NCI-H1105 treated with DMSO at 0.1 percent for 48 hours (cell line): Measurements from ENCODE around the gene ZNF784.

ENCODE experiments used
- DNase-seq: peaks from one replicate; lab custom pipeline; 2025; lab: John Stamatoyannopoulos, UW

The ZNF784 gene

DNA sequence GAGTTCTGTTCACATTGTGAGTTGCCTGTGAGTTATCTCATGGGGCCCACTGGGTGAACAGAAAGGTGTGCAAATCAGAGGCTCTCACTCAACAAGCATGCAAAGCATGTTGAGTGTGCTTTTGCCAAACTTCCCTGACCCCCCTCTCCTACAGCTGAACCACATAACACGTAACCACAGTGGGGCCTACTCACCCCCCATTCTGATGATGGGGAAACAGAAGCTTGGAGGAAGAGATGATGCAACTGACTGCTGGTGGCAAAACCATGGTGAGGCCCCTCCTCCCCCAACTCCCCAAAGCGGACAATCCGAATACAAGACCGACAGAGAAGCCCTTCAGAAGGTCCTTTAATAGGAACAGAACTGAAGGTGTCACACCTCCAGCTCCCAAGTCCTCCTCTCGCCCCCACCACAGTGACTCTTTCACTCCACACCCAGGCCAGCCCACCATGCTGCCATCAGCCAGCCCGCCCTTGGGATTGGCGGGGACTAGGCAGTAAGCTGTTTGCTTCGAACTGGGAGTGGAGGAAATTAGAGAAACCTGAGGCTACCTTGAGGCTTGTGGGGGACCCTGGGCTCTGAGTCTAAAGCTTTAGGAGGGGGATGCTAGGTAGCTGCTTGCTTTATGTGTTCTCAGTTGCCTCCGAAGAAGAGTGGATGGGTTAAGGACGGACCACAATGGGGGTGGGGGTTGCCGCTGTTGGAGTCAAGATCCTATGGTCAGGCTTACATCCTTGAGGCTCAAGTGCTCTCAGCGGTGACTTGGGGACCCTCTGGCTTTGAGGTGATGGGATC, 3.8 kb downstream of the ZNF784 start:
- no peak for DNase-seq

DNA sequence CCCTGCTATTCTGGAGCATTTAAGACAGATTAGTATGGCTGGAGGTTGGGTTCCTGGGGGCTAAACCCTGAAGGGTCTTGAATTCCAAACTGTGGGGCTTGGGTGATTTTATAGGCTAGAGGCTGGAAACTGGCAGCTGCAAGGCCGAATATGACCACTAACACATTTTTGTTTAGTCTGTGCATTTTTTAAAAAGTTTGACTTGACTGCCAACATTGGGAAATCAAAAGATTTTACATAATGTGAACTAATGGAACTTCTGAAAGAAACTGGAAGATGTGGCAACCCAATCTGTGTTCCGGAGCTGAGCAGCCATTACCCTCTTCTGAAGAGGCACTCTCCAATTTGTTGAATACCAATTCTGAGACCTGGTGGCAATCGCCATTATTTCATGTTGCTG, 5.1 kb downstream of the ZNF784 start:
- no peak for DNase-seq

DNA sequence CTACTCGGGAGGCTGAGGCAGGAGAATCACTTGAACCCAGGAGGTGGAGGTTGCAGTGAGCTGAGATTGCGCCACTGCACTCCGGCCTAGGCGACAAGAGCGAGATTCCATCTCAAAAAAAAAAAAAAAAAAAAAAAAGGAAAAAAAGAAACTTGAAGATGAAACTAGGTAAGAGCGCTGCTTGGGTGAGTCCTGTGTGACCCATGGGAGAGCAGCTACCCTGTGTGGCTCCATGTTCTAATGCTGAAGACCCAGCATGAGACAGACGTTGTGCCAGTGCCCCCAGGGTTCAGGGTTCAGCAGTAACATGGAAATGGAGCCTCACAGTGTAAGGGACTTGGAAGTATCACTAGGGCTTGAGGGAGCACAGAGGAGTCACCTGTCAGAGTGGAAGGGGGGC, 5.9 kb downstream of the ZNF784 start:
- no peak for DNase-seq

DNA sequence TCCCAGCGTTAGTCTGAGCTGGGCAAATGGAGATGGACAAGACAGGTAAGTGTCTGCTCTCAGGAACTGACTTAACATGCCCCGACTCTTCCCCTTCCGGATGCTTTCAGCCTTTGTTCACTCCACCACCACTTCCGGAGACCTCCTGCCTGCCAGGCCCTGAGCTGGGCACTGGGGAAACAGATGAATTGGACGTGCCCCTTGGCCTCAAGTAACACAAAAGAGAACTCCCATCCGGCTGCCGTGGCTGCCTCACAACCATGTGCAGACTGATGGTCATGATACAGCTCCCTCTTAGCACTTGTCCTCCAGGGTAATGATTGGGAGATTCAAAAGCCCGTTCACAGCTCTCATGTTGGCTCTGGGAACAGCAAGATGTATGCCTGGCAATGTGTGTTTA, 6.9 kb downstream of the ZNF784 start:
- no peak for DNase-seq

DNA sequence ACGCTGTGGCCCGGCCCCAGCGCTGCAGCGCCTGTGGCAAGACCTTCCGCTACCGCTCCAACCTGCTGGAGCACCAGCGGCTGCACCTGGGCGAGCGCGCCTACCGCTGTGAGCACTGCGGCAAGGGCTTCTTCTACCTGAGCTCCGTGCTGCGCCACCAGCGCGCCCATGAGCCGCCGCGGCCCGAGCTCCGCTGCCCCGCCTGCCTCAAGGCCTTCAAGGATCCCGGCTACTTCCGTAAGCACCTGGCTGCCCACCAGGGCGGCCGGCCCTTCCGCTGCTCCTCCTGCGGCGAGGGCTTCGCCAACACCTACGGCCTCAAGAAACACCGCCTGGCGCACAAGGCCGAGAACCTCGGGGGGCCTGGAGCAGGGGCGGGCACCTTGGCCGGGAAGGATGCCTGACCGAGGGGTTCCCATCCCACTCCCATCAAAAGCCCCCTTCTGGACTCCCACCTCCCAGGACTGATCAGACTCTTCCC, 7.9 kb downstream of the ZNF784 start:
- no peak for DNase-seq

DNA sequence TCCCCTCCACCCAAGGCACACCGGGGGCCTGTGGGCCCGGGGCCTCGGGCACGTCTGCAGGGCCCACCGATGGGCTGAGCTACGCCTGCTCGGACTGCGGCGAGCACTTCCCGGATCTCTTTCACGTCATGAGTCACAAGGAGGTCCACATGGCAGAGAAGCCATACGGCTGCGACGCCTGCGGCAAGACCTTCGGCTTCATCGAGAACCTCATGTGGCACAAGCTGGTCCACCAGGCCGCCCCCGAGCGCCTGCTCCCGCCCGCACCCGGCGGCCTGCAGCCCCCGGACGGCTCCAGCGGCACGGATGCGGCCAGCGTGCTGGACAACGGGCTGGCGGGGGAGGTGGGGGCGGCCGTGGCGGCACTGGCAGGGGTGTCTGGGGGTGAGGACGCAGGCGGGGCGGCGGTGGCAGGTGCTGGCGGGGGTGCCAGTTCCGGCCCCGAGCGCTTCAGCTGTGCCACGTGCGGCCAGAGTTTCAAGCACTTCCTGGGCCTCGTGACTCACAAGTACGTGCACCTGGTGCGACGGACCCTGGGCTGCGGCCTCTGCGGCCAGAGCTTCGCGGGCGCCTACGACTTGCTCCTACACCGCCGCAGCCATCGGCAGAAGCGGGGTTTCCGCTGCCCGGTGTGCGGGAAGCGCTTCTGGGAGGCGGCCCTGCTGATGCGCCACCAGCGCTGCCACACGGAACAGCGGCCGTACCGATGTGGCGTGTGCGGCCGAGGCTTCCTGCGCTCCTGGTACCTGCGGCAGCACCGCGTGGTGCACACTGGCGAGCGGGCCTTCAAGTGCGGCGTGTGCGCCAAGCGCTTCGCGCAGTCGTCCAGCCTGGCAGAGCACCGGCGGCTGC, 8.6 kb downstream of the ZNF784 start:
- no peak for DNase-seq

DNA sequence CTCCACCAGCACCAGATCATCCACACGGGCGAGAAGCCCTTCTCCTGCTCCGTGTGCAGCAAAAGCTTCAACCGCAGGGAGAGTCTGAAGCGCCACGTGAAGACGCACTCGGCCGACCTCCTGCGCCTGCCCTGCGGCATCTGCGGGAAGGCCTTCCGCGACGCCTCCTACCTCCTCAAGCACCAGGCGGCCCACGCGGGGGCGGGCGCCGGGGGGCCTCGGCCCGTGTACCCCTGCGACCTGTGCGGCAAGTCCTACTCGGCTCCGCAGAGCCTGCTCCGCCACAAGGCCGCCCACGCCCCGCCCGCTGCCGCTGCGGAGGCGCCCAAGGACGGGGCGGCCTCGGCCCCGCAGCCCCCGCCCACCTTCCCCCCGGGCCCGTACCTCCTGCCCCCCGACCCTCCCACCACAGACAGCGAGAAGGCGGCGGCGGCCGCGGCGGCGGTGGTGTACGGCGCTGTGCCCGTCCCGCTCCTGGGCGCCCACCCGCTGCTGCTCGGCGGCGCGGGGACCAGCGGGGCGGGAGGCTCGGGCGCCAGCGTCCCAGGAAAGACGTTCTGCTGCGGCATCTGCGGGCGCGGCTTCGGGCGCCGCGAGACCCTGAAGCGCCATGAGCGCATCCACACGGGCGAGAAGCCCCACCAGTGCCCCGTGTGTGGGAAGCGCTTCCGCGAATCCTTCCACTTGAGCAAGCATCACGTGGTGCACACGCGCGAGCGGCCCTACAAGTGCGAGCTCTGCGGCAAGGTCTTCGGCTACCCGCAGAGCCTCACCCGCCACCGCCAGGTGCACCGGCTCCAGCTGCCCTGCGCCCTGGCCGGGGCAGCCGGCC, 9.4 kb downstream of the ZNF784 start:
- DNase-seq, result no peak

DNA sequence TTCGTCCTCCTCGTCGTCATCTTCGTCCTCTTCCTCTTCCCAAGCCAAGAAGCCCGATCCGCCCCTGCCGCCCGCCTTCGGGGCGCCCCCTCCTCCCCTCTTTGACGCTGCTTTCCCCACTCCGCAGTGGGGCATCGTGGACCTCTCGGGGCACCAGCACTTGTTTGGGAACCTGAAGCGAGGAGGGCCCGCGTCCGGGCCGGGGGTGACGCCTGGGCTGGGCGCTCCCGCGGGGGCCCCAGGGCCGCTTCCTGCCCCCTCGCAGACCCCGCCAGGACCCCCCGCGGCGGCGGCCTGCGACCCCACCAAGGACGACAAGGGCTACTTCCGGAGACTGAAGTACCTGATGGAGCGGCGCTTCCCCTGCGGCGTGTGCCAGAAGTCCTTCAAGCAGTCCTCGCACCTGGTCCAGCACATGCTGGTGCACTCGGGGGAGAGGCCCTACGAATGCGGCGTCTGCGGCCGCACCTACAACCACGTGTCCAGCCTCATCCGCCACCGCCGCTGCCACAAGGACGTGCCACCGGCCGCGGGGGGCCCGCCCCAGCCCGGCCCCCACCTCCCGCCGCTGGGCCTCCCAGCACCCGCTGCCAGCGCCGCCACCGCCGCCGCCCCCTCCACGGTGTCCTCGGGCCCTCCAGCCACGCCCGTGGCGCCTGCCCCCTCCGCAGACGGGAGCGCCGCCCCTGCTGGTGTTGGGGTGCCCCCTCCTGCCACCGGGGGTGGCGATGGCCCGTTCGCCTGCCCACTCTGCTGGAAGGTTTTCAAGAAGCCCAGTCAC, 10.2 kb downstream of the ZNF784 start:
- DNase-seq, result no peak

DNA sequence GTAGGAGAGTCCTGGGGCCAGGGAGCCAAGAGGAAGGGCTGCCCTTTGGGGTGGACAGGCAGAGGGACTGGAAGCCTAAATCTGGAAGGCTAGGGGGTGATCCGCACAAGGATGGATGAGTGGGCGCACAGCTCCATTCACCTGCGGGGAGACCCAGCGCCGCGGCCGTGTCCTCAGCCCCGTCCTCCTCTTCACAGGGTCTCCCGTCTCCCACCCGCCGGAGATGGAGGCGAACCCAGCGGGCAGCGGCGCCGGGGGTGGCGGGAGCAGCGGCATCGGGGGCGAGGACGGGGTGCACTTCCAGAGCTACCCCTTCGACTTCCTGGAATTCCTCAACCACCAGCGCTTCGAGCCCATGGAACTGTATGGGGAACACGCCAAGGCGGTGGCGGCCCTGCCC, 11.0 kb downstream of the ZNF784 start:
- DNase-seq, result no peak

DNA sequence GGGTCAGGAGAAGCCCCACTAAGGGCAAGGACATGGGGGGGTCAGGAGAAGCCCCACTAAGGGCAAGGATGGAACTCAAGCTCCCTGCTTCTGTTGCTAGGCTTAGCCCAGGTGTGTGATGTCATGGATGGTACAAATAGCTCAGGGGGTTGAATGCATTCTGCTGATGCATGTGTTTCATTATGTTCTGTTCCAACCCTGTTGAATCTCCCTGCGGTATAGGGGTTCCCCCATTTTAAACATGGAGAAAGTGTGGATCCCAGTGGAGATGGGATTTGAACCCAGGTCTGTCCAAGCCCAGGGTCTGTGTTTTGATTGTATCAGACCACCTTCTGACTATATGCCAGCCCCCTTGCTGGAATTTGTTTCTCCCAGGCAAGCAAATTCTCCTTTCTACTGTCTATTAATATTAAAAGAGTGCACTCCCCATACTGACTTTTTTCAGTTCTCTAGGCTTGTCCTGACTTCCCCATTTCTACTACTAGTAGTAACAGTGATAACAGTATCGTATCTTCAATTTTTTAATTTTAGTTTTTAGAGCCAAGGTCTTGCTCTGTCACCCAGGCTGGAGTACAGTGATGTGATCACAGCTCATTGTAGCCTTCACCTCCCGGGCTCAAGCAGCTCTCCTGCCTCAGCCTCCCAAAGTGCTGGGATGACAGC, 12.3 kb downstream of the ZNF784 start:
- DNase-seq, result no peak

DNA sequence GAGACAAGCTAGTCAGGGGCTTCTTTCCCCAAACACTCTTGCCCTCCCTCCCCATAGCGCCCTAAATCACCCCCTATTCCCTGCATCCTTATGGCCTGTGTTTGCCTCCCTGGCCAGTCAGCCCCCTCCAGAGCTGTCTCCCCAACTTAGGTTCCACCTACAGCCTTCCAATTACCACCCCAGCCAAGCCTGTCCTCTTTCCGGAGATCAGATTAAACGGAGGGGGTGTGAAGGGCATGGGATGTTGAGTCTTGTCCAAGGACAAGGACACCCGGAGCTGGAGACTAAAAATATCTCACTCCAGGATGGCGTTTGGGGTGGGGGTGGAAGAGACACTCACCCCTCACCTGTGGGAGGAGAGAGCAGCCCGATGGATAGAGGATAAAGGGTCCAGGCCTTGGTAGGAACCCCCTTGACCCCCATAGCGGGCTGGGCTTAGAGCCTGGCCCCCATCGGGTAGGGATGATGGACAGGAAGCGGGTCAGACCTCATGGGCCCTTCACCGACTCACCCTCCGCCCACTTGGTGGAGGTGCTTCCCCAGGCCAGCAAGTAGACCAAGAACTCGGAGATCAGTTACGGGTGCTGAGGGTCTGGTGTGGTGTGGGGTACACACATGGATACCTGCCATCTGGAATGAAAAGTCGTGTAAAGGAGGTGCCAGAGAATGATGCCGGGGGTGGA, 12.9 kb downstream of the ZNF784 start:
- DNase-seq, result no peak

DNA sequence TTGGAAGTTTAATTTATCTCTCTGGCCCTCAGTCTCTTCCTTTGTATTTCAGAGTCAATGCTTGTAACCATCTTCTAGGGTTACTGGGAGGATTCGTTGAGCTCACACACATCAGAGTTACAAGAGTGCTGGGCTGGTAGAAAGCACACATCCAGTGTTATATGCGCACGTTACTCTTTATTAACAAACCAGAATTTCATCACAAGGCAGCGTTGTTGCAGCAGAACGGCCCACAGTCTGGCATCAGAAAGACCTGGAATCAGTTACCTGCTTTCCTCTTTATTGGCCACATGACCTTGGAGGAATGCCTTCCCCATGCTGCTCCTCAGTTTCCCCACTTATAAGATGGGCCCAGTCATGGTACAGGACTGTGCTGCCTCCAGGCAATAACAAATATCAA, 15.0 kb downstream of the ZNF784 start:
- no peak for DNase-seq

DNA sequence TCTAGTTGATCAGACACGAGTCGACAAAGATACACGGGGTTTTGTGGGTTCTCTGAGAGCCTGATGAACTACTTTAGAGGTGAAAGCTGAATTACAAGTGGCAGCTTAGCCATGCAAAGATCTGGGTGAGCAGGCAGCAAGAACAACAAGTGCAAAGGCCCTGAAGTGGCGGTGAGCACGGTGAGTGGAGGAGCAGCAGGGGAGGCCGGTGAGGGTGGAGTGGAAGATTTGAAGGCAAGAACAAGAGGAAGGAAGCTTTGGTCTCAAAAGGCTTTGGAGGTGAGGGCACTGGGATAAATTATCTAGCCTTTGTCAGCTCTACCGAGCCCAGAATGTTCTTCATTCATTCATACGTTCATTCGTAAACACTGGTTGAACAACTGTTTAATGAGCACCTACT, 17.5 kb downstream of the ZNF784 start:
- no peak for DNase-seq

DNA sequence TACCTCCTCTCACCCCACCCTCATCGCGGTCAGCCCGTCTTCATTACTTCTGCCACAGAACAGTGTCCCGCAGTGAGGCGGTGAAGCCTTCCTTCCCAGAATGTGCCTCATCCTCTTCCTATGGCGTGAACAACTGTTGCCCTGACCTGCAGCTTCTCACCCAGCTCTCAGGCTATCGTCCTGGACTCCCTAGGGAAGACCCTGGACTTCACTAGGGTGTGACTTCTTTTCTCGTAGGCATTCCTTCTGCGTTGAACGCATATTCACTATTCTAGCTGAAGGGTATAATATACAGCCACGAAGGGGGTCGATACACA, 17.9 kb downstream of the ZNF784 start:
- DNase-seq, result no peak

DNA sequence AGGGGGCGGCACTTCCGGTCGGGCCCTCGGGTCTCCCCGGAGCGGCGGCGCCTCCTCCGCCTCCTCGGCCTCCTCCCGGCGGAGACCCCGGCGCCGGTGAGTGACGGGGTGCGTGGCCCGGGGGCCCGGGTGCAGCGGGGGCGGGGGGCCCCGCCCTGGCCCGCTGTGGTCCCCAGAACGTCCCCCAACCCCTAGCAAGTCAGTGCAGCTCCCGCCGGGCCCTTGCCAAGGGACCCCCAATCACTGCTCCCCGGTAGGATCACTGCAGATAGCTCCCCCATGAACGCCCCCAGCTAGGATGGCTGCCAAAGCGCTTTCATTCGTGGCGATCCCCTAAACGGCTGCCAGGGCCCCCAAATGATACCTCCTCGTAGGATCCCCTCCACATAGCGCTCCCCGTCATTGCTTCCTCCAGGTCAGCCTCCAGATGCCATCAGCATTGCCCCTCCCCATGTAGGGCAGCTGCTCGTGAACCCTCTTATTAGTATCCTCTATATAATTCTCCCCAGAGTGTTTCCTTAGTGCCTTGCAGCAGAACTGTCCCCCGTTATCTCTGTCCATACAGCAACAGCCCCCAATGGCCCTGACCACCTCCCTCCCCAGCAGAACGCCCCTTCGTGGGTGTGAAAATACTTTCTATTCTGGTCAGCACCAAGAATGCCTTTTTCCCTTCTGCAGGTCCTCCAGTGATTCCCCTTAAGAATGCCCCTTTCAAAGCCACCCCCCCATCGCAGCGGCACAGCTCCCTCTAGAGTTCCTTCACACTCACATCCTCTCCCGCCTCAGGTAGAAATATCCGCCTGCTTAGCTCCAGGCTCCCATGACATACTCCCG, 18.5 kb downstream of the ZNF784 start, which contains the start of gene ZNF865:
Gene ZNF865, plus strand, starts transcription at position 11 of the 834 bp plus-strand sequence. CDS start 7,972 bp downstream, outside the sequence.
- DNase-seq, result peak; percentile 60

DNA sequence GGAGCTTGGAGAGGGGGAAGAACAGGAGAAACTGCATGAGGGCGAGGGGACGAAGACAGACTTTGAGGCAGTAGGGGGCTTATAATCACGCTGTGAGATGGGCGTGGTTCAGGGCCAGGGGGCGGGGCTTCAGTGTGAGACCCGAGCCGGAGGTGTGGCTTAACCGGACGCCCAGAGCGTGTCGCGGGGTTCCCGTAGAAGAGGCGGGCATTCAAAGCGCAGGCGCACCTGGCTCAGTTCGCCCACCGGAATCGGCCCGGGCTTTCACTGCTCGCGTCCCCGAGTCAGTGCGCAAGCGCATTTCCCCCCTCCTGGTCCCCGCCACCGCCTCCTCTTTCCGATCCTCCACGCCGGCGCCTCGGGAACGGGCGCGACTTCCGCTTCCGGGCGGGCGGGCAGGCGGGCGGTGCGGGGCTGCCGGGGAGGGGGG, 19.1 kb downstream of the ZNF784 start:
- DNase-seq, result peak; percentile 98

DNA sequence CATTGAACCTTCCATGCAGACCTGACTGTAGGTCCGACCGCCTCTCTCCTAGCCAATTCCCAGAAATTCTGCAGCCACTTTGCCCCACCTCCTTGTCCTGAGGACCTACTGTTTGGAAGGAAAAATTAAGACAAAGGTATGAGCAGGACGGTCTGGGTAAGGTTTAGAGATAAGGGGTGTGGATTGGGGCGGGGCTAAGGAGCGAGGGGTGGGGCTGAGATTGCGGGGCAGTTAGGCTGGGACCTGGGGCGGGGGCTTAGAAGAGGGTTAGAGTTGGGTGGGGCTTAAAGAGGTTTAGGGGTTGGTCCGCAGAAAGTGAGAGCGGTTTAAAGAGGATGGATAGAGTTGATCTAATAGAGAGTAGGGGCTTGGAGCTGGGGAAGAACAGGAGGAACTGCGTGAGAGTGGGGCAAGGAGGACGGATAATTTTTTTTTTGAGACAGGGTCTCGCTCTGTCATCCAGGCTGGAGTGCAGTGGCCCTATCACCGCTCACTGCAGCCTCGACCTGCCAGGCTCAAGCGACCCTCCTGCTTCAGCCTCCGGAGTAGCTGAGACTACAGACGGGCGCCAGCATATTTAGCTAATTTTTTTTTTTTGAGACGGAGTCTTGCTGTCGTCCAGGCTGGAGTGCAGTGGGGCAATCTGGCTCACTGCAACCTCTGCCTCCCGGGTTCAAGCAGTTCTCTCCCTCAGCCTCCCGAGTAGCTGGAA, 20.6 kb downstream of the ZNF784 start:
- no peak for DNase-seq

DNA sequence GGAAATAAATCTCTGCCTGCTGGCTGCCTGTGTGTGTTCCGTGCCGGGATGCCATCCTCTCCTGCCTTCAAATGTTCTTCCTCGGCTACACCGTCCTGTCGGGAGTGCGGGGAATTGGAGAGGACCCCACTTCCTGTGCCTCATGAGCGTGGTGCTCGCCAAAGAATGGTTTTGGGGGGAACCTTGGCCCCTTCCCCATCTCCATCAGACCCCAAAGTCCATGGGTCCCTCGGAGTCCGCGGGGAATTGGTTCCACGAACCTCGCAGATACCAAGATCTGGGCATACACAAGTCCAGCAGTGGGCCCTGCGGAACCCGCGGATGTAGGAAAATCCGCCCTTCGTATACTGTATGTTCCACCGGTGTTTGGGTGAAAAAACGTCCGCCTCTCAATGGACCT, 21.3 kb downstream of the ZNF784 start:
- DNase-seq, result no peak
